Measurements from ENCODE around the gene MAGI1.

MAGI1 gene

GRCh38 chr3:65961733-65962132, 77.0 kb downstream of the MAGI1 start:
- TF ChIP-seq CTCF (IDR thresholded peaks at IDR 0.05) = no peak

DNA sequence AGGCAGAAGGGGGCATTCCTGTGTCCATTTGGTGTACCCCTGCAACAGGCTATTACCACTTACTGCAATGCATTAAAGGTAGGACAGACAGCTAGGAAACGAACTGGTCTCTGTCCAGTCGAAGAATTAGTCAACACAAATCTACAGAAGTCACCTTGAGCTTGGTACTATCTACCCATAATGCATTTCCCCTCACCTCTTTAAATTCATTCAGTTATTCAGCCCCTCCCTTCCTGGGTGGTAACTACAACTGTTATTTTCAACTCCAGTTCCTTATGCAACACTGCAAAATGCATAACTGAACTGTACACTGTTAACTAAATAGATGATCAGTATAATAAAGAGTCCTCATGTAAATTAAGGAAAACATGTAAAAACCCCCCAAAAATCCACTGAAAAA, 77.6 kb downstream of the MAGI1 start:
- Histone ChIP-seq H3K4me1 (ENCODE audit: control insufficient read depth in 1 of 2, insufficient read depth in 1 of 2, low read depth in 1 of 2, low read length in 1 of 2) (no peaks in the 10 kb centered on the region), H3K9me3 (no peaks in the 10 kb centered on the region), H3K27ac (no peak overlapping the region), H3K36me3 (no peaks in the 10 kb centered on the region), H3K4me3 (ENCODE audit: low read depth in 1 of 2, low read length in 1 of 2) (no peak overlapping the region), H3K27me3 (no peaks in the 10 kb centered on the region)
- no peak for TF ChIP-seq CTCF (IDR thresholded peaks at IDR 0.05)

More at GRCh38 chr3:65961733-65962132, 77.0 kb downstream of the MAGI1 start:
- no peak overlapping the region for H3K4me3 ChIP-seq (ENCODE audit: low read depth in 1 of 2, low read length in 1 of 2)
- no peaks in the 10 kb centered on the region for H3K27me3 ChIP-seq
- no peaks in the 10 kb centered on the region for H3K4me1 ChIP-seq (ENCODE audit: control insufficient read depth in 1 of 2, insufficient read depth in 1 of 2, low read depth in 1 of 2, low read length in 1 of 2)
- H3K9me3 ChIP-seq = no peaks in the 10 kb centered on the region
- H3K27ac ChIP-seq = no peak overlapping the region
- no peaks in the 10 kb centered on the region for H3K36me3 ChIP-seq

- Histone ChIP-seq H3K27me3 (no peaks in the 10 kb centered on the region), H3K9me3 (no peaks in the 10 kb centered on the region), H3K27ac (no peak overlapping the region), H3K36me3 (no peaks in the 10 kb centered on the region), H3K4me1 (ENCODE audit: control insufficient read depth in 1 of 2, insufficient read depth in 1 of 2, low read depth in 1 of 2, low read length in 1 of 2) (no peaks in the 10 kb centered on the region), H3K4me3 (ENCODE audit: low read depth in 1 of 2, low read length in 1 of 2) (no peak overlapping the region)
- no peak for TF ChIP-seq CTCF (IDR thresholded peaks at IDR 0.05)
These were observed 78.6 kb downstream of the MAGI1 start for GRCh38 chr3:65960087-65960486.

GRCh38 chr3:65958216-65958615, 80.5 kb downstream of the MAGI1 start:
- peaks cover 0 to 8% of the 10 kb centered on the region in 2 experiments for H3K4me1 ChIP-seq (ENCODE audit: control insufficient read depth in 1 of 2, insufficient read depth in 1 of 2, low read depth in 1 of 2, low read length in 1 of 2)
- H3K4me3 ChIP-seq (ENCODE audit: low read depth in 1 of 2, low read length in 1 of 2) = no peak overlapping the region
- no peaks in the 10 kb centered on the region for H3K9me3 ChIP-seq
- H3K36me3 ChIP-seq = no peaks in the 10 kb centered on the region
- H3K27me3 ChIP-seq = no peaks in the 10 kb centered on the region
- no peak overlapping the region for H3K27ac ChIP-seq
- TF ChIP-seq CTCF (IDR thresholded peaks at IDR 0.05) = no peak

GRCh38 chr3:65955792-65956477, 82.8 kb downstream of the MAGI1 start:
- H3K27ac ChIP-seq = no peak overlapping the region
- H3K27me3 ChIP-seq = no peaks in the 10 kb centered on the region
- H3K4me1 ChIP-seq (ENCODE audit: control insufficient read depth in 1 of 2, insufficient read depth in 1 of 2, low read depth in 1 of 2, low read length in 1 of 2) = peaks cover 0 to 15% of the 10 kb centered on the region in 2 experiments
- H3K4me3 ChIP-seq (ENCODE audit: low read depth in 1 of 2, low read length in 1 of 2) = no peak overlapping the region
- no peaks in the 10 kb centered on the region for H3K36me3 ChIP-seq
- no peaks in the 10 kb centered on the region for H3K9me3 ChIP-seq
- TF ChIP-seq CTCF (IDR thresholded peaks at IDR 0.05) = no peak

Data from neutrophil (primary cell).